ENCODE data around the gene KXD1. TPM values are rescaled to one million over a fixed set of nuclear protein-coding genes. Genes with fewer than 3 reads are reported as not detected.
A peak's percentile ranks its signal among the peaks of the same experiment; 100 is the strongest.
"Not testable (repeated sequence)": the region's sequence is repeated elsewhere in the genome, so short reads cannot be mapped to it uniquely, and the experiment has no call there.

Gene KXD1
- total RNA-seq, 1 donor from 2014 or later = 128 TPM

DNA sequence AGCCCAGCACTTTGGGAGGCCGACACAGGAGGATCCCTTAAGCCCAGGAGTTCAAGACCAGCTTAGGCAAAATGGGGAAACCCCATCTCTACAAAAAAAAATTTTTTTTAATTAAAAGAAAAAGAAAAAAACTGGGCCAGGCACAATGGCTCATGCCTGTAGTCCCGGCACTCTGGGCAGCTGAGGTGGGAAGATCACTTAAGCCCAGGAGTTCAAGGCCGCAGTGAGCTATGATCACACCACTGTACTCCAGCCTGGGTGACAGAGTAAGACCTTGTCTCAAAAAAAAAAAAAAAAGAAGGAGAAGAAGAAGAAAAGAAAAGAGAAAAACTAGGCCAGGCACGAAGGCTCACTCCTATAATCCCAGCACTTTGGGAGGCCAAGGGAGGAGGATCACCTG lies 40.1 kb upstream of the KXD1 start:
- TF ChIP-seq, protein P1, sequence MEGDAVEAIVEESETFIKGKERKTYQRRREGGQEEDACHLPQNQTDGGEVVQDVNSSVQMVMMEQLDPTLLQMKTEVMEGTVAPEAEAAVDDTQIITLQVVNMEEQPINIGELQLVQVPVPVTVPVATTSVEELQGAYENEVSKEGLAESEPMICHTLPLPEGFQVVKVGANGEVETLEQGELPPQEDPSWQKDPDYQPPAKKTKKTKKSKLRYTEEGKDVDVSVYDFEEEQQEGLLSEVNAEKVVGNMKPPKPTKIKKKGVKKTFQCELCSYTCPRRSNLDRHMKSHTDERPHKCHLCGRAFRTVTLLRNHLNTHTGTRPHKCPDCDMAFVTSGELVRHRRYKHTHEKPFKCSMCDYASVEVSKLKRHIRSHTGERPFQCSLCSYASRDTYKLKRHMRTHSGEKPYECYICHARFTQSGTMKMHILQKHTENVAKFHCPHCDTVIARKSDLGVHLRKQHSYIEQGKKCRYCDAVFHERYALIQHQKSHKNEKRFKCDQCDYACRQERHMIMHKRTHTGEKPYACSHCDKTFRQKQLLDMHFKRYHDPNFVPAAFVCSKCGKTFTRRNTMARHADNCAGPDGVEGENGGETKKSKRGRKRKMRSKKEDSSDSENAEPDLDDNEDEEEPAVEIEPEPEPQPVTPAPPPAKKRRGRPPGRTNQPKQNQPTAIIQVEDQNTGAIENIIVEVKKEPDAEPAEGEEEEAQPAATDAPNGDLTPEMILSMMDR (conservative IDR thresholded peaks at IDR 0.05; ENCODE audit: low read depth, low read length) = no peak
- H3K4me3 ChIP-seq (ENCODE audit: low read depth, low read length) = no peak overlapping the region
- no peak for DNase-seq (ENCODE audit: low read depth)

DNA sequence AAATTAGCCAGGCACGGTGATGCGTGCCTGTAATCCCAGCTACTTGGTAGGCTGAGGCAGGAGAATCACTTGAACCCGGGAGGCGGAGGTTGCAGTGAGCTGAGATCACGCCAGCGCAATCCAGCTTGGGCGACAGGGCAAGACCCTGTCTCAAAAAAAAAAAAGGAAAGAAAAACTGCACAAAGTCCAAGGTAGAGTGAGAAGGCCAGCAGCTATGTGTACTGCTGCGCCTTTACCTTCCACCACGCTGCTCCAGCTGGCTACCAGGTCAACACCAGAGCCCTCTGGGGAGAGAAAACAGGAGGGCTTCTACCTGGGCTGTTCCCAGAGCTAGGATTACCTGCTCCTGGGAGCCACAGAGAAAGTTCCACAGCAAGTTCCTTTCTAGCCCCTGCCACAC lies 39.0 kb upstream of the KXD1 start:
- DNase-seq (ENCODE audit: low read depth) = no peak
- TF ChIP-seq, protein P1 (conservative IDR thresholded peaks at IDR 0.05; ENCODE audit: low read depth, low read length) = no peak
- H3K4me3 ChIP-seq (ENCODE audit: low read depth, low read length) = no peak overlapping the region

DNA sequence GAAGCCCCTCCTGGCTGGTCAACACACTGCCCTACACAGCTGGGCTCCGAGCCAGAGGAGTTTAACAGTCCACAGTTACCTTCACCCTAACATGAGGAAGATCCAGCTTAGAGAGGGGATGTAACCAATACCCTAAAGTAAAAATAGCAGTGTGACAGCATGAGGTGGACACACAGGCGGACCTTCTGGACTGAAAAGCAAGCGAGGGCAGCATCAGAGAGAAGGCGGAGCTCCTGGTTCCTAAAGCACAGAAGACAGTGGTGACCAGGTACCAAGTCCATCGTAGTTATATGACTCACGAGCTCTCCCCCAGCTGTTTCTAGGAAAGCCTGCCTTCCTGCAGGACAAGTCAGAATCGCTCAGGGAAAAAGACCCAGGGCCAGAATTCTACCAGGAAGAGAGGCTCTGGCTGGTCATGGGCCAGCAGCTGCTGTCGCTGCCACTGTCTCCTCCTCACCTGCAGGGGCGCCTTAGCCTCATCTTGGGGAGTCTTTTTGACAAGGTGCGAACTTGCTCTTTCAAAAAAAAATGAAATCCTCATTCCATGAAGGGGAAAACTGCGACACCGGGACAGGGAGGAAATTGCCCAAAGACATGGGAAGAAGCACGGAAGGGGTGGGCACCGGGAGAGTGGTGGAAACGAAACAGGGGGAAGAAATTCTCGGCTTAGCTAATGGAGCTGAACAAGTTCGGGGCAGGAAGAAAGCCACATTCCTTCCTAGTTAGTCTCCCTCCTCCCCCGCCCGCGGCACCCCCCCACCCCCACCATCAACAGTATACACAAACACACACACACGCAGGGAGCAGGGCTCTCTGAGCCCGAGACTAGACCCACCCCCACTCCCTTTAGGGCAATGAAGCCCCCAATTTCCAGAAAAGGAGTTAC lies 37.5 kb upstream of the KXD1 start:
- TF ChIP-seq, protein P1 (conservative IDR thresholded peaks at IDR 0.05; ENCODE audit: low read depth, low read length) = peak; percentile 68
- H3K4me3 ChIP-seq (ENCODE audit: low read depth, low read length) = peak overlapping the region; percentile 98
- peak; percentile 83 for DNase-seq (ENCODE audit: low read depth)

DNA sequence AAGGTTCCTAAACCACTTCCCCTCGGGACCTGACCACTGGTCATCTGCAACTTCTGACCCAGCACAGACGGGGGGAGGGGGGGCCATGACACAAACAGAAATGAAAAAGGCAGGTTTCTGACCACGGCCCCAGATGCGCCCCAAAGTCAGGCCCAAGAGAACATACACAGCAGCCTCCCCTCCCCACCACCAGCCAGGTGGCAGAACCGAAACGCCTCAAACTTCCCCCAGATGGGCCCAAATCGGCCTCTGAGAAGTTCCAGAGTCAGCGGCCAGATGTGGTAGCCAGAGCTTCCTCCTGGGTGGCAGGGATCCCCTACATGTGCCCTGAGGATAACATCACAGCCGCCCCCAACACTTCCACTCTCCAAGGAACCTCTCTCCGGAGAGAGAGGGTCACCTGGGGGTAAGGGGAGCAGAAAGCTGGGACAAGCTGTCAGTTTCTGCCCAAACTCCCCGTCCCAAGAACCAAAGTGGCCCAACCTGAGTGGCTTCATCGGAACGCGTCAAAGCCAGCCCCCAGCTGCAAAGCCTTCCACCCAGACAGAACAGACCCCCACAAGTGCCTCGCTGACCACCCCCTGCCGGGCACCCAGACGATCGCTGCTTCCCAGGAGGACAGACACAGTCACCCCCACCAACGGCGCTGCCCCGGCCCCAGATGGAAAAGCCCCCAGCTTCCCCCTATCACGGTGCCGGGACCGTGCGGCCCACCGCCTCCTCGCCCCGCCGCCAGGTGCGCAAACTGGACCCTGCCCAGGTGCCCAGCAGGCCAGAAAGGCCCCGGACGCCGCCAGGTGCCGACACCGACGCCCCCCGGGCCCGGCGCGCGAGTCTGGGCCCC lies 36.6 kb upstream of the KXD1 start:
- DNase-seq (ENCODE audit: low read depth) = no peak
- peak overlapping the region; percentile 98 for H3K4me3 ChIP-seq (ENCODE audit: low read depth, low read length)

DNA sequence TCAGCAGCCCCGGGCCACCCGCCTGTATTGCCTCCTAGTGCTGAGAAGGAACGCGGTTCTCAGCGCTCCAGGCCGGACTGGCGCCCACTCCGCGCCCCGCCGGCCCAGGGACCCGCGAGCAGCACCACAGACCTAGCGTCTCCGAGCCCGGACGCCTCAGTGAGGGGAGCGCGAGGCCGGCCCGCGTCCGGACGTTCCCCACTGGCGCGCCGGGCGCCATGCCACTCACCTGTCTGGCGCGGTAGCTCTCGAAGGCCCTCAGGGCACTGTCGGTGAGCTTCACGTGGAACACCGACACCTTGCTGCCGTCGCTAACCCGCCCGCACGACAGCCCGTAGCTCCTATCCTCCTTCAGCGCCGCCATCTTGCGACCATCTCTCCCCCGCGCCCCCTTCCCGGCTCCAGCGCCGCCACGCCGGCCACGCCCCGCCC lies 36.0 kb upstream of the KXD1 start, which contains the start of gene ELL:
TSS of gene ELL (minus strand) at position 379 of the 432 bp plus-strand sequence. CDS start at position 364, 15 bp downstream.
- TF ChIP-seq, protein P1 (conservative IDR thresholded peaks at IDR 0.05; ENCODE audit: low read depth, low read length) = no peak
- DNase-seq (ENCODE audit: low read depth) = no peak
- peak within 1 kb of the TSS; percentile 98 for H3K4me3 ChIP-seq (ENCODE audit: low read depth, low read length)

More for the DNA sequence above, 36.6 kb upstream of the KXD1 start:
- TF ChIP-seq, protein P1 (conservative IDR thresholded peaks at IDR 0.05; ENCODE audit: low read depth, low read length) = peak; percentile 12

DNA sequence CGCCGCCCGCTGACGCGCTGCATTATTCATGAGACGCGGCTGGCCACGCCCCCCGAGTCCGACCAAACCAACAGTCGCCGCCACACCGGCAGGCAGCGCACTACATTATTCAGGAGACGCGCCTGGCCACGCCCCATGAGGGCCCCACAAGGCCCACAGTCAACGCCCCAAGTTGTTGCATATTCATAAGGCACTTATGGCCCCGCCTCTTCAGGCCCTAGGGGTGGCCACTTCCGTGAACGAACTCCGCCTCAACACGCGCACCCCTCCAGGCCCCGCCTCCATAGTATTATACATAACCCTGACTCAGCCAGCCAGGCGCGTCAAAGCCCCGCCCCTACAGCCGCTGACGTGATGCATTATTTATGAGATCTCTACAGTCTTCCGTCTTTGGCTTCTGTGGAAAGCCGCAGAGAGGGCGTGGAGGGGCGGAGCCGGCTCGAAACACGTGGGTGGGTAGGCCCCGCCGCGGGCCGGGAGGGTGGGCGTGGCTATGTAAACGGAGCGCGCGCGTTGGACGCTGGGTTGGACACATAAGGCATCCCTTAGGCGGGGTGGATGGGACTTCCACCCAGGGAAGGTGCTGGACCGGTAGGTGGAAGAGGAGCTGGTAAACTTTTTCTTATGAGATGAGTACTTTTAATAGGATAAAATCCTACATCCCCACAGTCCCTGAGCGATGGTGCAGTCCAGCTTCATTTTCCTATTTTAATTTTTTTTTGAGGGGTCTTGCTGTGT lies 35.4 kb upstream of the KXD1 start:
- peak overlapping the region; percentile 98 for H3K4me3 ChIP-seq (ENCODE audit: low read depth, low read length)
- TF ChIP-seq, protein P1 (conservative IDR thresholded peaks at IDR 0.05; ENCODE audit: low read depth, low read length) = peak; percentile 8
- peak; percentile 96 for DNase-seq (ENCODE audit: low read depth)

DNA sequence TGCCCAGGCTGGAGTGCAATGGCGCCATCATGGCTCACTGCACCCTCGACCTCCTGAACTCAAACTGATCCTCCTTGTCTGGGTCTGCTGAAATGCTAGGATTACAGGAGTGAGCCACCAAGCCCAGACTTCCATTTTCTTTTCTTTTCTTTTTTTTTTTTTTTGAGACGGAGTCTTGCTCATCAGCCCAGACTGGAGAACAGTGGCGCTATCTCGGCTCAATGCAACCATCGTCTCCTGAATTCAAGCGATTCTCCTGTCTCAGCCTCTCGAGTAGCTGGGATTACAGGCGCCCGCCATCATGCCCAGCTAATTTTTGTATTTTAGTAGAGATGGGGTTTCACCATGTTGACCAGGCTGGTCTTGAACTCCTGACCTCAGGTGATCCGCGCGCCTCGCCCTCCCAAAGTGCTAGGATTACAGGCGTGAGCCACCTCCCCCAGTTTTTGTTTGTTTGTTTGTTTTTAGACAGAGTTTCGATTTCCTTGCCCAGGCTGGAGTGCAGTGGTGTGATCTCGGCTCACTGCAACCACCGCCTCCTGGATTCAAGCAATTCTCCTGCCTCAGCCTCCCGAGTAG lies 34.7 kb upstream of the KXD1 start:
- peak overlapping the region; percentile 38 for H3K4me3 ChIP-seq (ENCODE audit: low read depth, low read length)
- DNase-seq (ENCODE audit: low read depth) = not testable (repeated sequence)
